Fibroblast of lung (primary cell): Measurements from ENCODE around the gene NCK2.

Experiments used
- CTCF ChIP-seq, 2 donors: IDR thresholded peaks in 1 of 2; conservative IDR thresholded peaks in 1 of 2; 1 replicate in 1 of 2; 2 replicates in 1 of 2; pipeline ENCODE4 v1.5.1; 2011 to 2012; ENCODE audit warnings: low read length in 2 of 2, control low read depth in 1 of 2, inconsistent platforms in 1 of 2, low read depth in 1 of 2, mild to moderate bottlenecking in 1 of 2
- EZH2 ChIP-seq: IDR thresholded peaks from 2 replicates; pipeline ENCODE4 v1.5.1; 2012; ENCODE audit warnings: low read length, control low read depth, mild to moderate bottlenecking; ENCODE audit errors: missing control alignments

GRCh38 chr2:105873281-105873680 is 128.6 kb downstream of the NCK2 start:
- no peak for TF ChIP-seq CTCF (conservative IDR thresholded peaks at IDR 0.05 in 1 of 2, IDR thresholded peaks at IDR 0.05 in 1 of 2; ENCODE audit: low read depth in 1 of 2, low read length in 2 of 2)
- no peak for TF ChIP-seq EZH2
